ENCODE measurements around the gene CERS6. TPM values are rescaled to one million over a fixed set of nuclear protein-coding genes. Genes with fewer than 3 reads are reported as not detected.

The CERS6 gene
- total RNA-seq, 1 experiment from 2014 or later, result 17.3 TPM

DNA sequence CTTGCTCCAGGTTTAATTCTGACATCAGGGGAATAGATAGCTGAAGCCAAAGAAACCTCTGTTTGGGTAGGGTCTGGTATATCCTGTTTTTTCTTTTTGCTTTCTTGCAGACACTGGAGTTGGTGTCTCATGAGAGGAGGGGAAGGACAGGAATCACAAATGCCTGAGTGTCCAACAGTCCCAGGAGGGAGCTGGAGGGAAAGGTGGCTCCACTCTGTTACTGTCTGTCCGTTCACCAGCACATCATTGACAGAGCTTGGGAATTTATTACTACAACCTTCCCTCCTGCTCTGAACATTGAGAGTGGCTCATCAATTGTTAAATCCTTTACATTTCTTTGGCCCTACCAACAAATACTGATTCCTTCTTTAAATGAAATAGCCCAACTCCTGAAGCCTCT, 194.1 kb downstream of the CERS6 start:
- no peak for ATAC-seq
- no peak for DNase-seq (ENCODE audit: low spot score)
- H3K4me1 Mint-ChIP-seq, result peaks cover 14% of the 10 kb centered on the region
- no peak overlapping the region for H3K27ac Mint-ChIP-seq
- no peak for TF ChIP-seq NR3C1 (CRISPR knock-in tag; conservative IDR thresholded peaks at IDR 0.05; ENCODE audit: low read depth)
- ChIA-PET CTCF (interaction anchor here (0.9 kb wide), 1 partner anchor 12 kb away, joined by 3 read pairs; no protein-coding TSS in a partner anchor), POLR2A (no interaction called here)
- H3K9me3 Mint-ChIP-seq, result peaks cover 4% of the 10 kb centered on the region
- no peak overlapping the region for H3K4me3 Mint-ChIP-seq
- no peaks in the 10 kb centered on the region for H3K27me3 Mint-ChIP-seq (ENCODE audit: low read depth)
- H3K36me3 Mint-ChIP-seq, result no peaks in the 10 kb centered on the region; the same call in 1 of the 2 replicates

DNA sequence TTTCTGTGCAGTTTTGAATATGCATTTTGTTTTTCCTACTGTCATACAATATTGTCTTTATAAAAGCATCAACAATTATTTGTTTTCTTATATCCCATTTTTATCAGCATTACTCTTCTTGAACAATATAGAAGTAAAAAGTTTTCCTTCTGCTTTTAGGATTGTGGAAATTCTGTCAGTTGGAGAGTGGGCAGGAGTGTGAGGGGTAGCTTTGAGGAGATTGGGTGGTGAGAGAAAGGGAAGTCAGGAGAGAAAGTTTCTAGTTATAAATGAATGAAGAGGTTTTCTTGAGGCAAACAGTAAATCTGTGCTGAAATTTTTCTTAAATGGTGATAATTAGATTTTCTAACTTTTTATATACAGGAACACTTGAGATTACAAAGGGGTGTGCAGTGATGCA, 194.7 kb downstream of the CERS6 start:
- DNase-seq (ENCODE audit: low spot score), result no peak
- Mint-ChIP-seq H3K4me3 (no peak overlapping the region), H3K27me3 (ENCODE audit: low read depth) (no peaks in the 10 kb centered on the region), H3K36me3 (no peaks in the 10 kb centered on the region; the same call in 1 of the 2 replicates), H3K4me1 (peaks cover 14% of the 10 kb centered on the region), H3K27ac (no peak overlapping the region), H3K9me3 (peaks cover 3% of the 10 kb centered on the region)
- ChIA-PET POLR2A (no interaction called here), CTCF (interaction anchor here (0.9 kb wide), 2 partner anchors 11 to 304 kb away, joined by 3 read pairs; no protein-coding TSS in a partner anchor)
- ATAC-seq, result no peak
- TF ChIP-seq, protein P1, sequence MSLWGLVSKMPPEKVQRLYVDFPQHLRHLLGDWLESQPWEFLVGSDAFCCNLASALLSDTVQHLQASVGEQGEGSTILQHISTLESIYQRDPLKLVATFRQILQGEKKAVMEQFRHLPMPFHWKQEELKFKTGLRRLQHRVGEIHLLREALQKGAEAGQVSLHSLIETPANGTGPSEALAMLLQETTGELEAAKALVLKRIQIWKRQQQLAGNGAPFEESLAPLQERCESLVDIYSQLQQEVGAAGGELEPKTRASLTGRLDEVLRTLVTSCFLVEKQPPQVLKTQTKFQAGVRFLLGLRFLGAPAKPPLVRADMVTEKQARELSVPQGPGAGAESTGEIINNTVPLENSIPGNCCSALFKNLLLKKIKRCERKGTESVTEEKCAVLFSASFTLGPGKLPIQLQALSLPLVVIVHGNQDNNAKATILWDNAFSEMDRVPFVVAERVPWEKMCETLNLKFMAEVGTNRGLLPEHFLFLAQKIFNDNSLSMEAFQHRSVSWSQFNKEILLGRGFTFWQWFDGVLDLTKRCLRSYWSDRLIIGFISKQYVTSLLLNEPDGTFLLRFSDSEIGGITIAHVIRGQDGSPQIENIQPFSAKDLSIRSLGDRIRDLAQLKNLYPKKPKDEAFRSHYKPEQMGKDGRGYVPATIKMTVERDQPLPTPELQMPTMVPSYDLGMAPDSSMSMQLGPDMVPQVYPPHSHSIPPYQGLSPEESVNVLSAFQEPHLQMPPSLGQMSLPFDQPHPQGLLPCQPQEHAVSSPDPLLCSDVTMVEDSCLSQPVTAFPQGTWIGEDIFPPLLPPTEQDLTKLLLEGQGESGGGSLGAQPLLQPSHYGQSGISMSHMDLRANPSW (CRISPR knock-in tag; conservative IDR thresholded peaks at IDR 0.05; ENCODE audit: low read depth), result no peak
- TF ChIP-seq, protein P2, sequence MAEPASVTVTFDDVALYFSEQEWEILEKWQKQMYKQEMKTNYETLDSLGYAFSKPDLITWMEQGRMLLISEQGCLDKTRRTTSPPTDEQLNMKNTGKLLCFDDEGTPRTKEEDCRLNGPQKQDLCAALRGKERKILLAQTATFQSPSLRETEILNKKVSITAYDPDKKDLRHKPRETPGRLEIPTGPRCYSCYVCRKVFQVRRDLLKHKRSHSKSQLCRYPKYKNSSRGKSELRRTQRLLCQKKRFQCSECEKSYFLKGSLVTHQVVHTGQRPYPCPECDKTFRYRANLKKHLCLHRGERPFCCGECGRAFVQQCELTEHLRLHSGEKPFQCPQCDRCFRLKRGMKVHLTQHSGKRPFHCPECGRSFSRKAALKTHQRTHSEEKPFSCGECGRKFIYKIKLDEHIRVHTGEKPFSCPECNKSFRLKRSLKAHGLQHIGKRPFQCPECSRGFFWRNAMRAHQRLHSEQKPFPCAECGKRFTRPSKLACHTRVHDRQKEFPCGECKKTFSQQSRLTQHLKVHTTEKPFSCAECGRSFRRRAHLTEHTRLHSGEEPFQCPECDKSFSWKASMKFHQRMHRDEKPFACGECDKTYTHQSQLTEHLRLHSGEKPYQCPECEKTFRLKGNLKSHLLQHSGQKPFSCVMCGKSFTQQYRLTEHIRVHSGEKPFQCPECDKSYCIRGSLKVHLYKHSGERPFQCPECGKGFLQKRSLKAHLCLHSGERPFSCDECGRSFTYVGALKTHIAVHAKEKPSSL (CRISPR knock-in tag; conservative IDR thresholded peaks at IDR 0.05), result no peak
- TF ChIP-seq ZNF317 (CRISPR knock-in tag; IDR thresholded peaks at IDR 0.05; ENCODE audit: borderline replicate concordance, low read depth), result no peak
- TF ChIP-seq, protein P3, sequence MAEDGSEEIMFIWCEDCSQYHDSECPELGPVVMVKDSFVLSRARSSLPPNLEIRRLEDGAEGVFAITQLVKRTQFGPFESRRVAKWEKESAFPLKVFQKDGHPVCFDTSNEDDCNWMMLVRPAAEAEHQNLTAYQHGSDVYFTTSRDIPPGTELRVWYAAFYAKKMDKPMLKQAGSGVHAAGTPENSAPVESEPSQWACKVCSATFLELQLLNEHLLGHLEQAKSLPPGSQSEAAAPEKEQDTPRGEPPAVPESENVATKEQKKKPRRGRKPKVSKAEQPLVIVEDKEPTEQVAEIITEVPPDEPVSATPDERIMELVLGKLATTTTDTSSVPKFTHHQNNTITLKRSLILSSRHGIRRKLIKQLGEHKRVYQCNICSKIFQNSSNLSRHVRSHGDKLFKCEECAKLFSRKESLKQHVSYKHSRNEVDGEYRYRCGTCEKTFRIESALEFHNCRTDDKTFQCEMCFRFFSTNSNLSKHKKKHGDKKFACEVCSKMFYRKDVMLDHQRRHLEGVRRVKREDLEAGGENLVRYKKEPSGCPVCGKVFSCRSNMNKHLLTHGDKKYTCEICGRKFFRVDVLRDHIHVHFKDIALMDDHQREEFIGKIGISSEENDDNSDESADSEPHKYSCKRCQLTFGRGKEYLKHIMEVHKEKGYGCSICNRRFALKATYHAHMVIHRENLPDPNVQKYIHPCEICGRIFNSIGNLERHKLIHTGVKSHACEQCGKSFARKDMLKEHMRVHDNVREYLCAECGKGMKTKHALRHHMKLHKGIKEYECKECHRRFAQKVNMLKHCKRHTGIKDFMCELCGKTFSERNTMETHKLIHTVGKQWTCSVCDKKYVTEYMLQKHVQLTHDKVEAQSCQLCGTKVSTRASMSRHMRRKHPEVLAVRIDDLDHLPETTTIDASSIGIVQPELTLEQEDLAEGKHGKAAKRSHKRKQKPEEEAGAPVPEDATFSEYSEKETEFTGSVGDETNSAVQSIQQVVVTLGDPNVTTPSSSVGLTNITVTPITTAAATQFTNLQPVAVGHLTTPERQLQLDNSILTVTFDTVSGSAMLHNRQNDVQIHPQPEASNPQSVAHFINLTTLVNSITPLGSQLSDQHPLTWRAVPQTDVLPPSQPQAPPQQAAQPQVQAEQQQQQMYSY (CRISPR knock-in tag; IDR thresholded peaks at IDR 0.05), result no peak
- no peak for TF ChIP-seq NFATC4 (CRISPR knock-in tag; IDR thresholded peaks at IDR 0.05)
- TF ChIP-seq GABPB1 (CRISPR knock-in tag; IDR thresholded peaks at IDR 0.05), result no peak
- TF ChIP-seq, protein P4, sequence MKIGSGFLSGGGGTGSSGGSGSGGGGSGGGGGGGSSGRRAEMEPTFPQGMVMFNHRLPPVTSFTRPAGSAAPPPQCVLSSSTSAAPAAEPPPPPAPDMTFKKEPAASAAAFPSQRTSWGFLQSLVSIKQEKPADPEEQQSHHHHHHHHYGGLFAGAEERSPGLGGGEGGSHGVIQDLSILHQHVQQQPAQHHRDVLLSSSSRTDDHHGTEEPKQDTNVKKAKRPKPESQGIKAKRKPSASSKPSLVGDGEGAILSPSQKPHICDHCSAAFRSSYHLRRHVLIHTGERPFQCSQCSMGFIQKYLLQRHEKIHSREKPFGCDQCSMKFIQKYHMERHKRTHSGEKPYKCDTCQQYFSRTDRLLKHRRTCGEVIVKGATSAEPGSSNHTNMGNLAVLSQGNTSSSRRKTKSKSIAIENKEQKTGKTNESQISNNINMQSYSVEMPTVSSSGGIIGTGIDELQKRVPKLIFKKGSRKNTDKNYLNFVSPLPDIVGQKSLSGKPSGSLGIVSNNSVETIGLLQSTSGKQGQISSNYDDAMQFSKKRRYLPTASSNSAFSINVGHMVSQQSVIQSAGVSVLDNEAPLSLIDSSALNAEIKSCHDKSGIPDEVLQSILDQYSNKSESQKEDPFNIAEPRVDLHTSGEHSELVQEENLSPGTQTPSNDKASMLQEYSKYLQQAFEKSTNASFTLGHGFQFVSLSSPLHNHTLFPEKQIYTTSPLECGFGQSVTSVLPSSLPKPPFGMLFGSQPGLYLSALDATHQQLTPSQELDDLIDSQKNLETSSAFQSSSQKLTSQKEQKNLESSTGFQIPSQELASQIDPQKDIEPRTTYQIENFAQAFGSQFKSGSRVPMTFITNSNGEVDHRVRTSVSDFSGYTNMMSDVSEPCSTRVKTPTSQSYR (CRISPR knock-in tag; IDR thresholded peaks at IDR 0.05), result no peak
- no peak for TF ChIP-seq NFE2L1 (CRISPR knock-in tag; IDR thresholded peaks at IDR 0.05)
- TF ChIP-seq, protein P5, sequence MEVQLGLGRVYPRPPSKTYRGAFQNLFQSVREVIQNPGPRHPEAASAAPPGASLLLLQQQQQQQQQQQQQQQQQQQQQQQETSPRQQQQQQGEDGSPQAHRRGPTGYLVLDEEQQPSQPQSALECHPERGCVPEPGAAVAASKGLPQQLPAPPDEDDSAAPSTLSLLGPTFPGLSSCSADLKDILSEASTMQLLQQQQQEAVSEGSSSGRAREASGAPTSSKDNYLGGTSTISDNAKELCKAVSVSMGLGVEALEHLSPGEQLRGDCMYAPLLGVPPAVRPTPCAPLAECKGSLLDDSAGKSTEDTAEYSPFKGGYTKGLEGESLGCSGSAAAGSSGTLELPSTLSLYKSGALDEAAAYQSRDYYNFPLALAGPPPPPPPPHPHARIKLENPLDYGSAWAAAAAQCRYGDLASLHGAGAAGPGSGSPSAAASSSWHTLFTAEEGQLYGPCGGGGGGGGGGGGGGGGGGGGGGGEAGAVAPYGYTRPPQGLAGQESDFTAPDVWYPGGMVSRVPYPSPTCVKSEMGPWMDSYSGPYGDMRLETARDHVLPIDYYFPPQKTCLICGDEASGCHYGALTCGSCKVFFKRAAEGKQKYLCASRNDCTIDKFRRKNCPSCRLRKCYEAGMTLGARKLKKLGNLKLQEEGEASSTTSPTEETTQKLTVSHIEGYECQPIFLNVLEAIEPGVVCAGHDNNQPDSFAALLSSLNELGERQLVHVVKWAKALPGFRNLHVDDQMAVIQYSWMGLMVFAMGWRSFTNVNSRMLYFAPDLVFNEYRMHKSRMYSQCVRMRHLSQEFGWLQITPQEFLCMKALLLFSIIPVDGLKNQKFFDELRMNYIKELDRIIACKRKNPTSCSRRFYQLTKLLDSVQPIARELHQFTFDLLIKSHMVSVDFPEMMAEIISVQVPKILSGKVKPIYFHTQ (CRISPR knock-in tag; IDR thresholded peaks at IDR 0.05), result no peak
- no peak for TF ChIP-seq JAZF1 (CRISPR knock-in tag; IDR thresholded peaks at IDR 0.05)
- TF ChIP-seq, protein P6, sequence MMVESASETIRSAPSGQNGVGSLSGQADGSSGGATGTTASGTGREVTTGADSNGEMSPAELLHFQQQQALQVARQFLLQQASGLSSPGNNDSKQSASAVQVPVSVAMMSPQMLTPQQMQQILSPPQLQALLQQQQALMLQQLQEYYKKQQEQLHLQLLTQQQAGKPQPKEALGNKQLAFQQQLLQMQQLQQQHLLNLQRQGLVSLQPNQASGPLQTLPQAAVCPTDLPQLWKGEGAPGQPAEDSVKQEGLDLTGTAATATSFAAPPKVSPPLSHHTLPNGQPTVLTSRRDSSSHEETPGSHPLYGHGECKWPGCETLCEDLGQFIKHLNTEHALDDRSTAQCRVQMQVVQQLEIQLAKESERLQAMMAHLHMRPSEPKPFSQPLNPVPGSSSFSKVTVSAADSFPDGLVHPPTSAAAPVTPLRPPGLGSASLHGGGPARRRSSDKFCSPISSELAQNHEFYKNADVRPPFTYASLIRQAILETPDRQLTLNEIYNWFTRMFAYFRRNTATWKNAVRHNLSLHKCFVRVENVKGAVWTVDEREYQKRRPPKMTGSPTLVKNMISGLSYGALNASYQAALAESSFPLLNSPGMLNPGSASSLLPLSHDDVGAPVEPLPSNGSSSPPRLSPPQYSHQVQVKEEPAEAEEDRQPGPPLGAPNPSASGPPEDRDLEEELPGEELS (CRISPR knock-in tag; IDR thresholded peaks at IDR 0.05), result no peak
- no peak for TF ChIP-seq RELA (CRISPR knock-in tag; IDR thresholded peaks at IDR 0.05; ENCODE audit: borderline replicate concordance)
- no peak for TF ChIP-seq FOXP1 (CRISPR knock-in tag; IDR thresholded peaks at IDR 0.05; ENCODE audit: borderline replicate concordance)
- TF ChIP-seq ZNF396 (CRISPR knock-in tag; IDR thresholded peaks at IDR 0.05; ENCODE audit: borderline replicate concordance), result no peak
- TF ChIP-seq, protein P7, sequence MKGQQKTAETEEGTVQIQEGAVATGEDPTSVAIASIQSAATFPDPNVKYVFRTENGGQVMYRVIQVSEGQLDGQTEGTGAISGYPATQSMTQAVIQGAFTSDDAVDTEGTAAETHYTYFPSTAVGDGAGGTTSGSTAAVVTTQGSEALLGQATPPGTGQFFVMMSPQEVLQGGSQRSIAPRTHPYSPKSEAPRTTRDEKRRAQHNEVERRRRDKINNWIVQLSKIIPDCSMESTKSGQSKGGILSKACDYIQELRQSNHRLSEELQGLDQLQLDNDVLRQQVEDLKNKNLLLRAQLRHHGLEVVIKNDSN (CRISPR knock-in tag; IDR thresholded peaks at IDR 0.05), result no peak

Measured in WTC11 (cell line).